Renal pelvis (tissue), 4 donors: Measurements from ENCODE around the gene KCNK15. TPM values are rescaled to one million over a fixed set of nuclear protein-coding genes. Genes with fewer than 3 reads are reported as not detected.

Experiments used
- DNase-seq: peaks from one replicate; pipeline ENCODE4 v3.0.0-alpha.2; 2013
- polyA plus RNA-seq, 3 donors: library from polyadenylated mRNA; unstranded; fragments of 120-200 nt; gene quantifications; one replicate each; pipeline ENCODE4 v1.2.1, GENCODE V29; 2013; ENCODE audit not compliant: insufficient read length in 3 of 3

Gene KCNK15
- polyA plus RNA-seq, 3 donors: 0.09 TPM; not detected in 1

GRCh38 chr20:44788706-44789456 lies 43.2 kb downstream of the KCNK15 start:
- no peak for DNase-seq

GRCh38 chr20:44790638-44791393 lies 45.2 kb downstream of the KCNK15 start:
- DNase-seq: no peak

- DNase-seq: no peak
Measured at GRCh38 chr20:44792796-44793195, 47.1 kb downstream of the KCNK15 start.

- no peak for DNase-seq
Measured at GRCh38 chr20:44795836-44796235, 50.2 kb downstream of the KCNK15 start.

- no peak for DNase-seq
Measured at GRCh38 chr20:44796311-44796710, 50.6 kb downstream of the KCNK15 start.

- no peak for DNase-seq
Measured at GRCh38 chr20:44796758-44797457, 51.2 kb downstream of the KCNK15 start.

- no peak for DNase-seq
Measured at GRCh38 chr20:44799691-44800090, 54.0 kb downstream of the KCNK15 start.

GRCh38 chr20:44800391-44801046 lies 54.9 kb downstream of the KCNK15 start:
- DNase-seq: no peak

Other genes with a start within 250 kb of the KCNK15 start
- 10 to 100 TPM; 62.2 to 70.4 (median 66.1) TPM for gene SERINC3, start 223.8 kb upstream of the KCNK15 start, polyA plus RNA-seq
- 10 to 100 TPM; 62.9 to 69.9 (median 67.1) TPM for gene PKIG, start 163.3 kb upstream of the KCNK15 start, polyA plus RNA-seq
- gene ADA, start 94.2 kb upstream of the KCNK15 start, polyA plus RNA-seq: 1 to 10 TPM; 4.5 to 9.1 (median 5.7) TPM
- under 1 TPM; 0.10 to 0.22 (median 0.13) TPM for gene CCN5, start 30.5 kb upstream of the KCNK15 start, polyA plus RNA-seq
- 1 to 10 TPM in 1 of 3 donors, under 1 TPM in 2; 0.37 to 1.0 (median 0.70) TPM for gene RIMS4, start 64.7 kb downstream of the KCNK15 start, polyA plus RNA-seq
- gene YWHAB, start 139.8 kb downstream of the KCNK15 start, polyA plus RNA-seq: 100 to 1,000 TPM; 192 to 213 (median 197) TPM
- 100 to 1,000 TPM in 1 of 3 donors, 10 to 100 TPM in 2; 44.8 to 112 (median 94.8) TPM for gene PABPC1L, start 164.2 kb downstream of the KCNK15 start, polyA plus RNA-seq
- gene TOMM34, start 214.5 kb downstream of the KCNK15 start, polyA plus RNA-seq: 10 to 100 TPM; 38.7 to 43.0 (median 41.7) TPM
- gene STK4, start 220.6 kb downstream of the KCNK15 start, polyA plus RNA-seq: 10 to 100 TPM; 14.8 to 20.7 (median 20.5) TPM